ENCODE data around the gene PRKAR2A. TPM values are rescaled to one million over a fixed set of nuclear protein-coding genes. Genes with fewer than 3 reads are reported as not detected.
A peak's percentile ranks its signal among the peaks of the same experiment; 100 is the strongest.

Gene PRKAR2A
- polyA plus RNA-seq, 1 donor from 2014 or later, result 26.1 TPM

- no peaks in the 10 kb centered on the region for H3F3A ChIP-seq (ENCODE audit: insufficient read depth, low read length, poor library complexity, severe bottlenecking)
- H3K36me3 ChIP-seq (ENCODE audit: insufficient read depth, low read length), result no peaks in the 10 kb centered on the region
- H3K27me3 ChIP-seq (ENCODE audit: insufficient read depth, low read depth, low read length), result no peaks in the 10 kb centered on the region
- H3K9ac ChIP-seq (ENCODE audit: low read length), result peak overlapping the region; percentile 53
- H3K4me3 ChIP-seq (ENCODE audit: low read length), result peak overlapping the region; percentile 52
- peak overlapping the region; percentile 76 for H3K27ac ChIP-seq (ENCODE audit: low read length)
- no peaks in the 10 kb centered on the region for H4K20me1 ChIP-seq (ENCODE audit: insufficient read depth)
- H3K9me3 ChIP-seq (ENCODE audit: low read length), result no peaks in the 10 kb centered on the region
- H2AFZ ChIP-seq (ENCODE audit: low read depth, low read length), result no peak overlapping the region
- TF ChIP-seq MXI1 (conservative IDR thresholded peaks at IDR 0.05; ENCODE audit: poor library complexity, severe bottlenecking), result no peak
- TF ChIP-seq TAF1 (IDR thresholded peaks at IDR 0.05; ENCODE audit: low read depth), result no peak
- TF ChIP-seq RAD21 (conservative IDR thresholded peaks at IDR 0.05), result no peak
- TF ChIP-seq CTCF (IDR thresholded peaks at IDR 0.05; ENCODE audit: poor library complexity, severe bottlenecking), result no peak
- no peak for TF ChIP-seq SMC3 (conservative IDR thresholded peaks at IDR 0.05; ENCODE audit: poor library complexity)
- TF ChIP-seq POLR2AphosphoS5 (IDR thresholded peaks at IDR 0.05), result no peak
- no peak for TF ChIP-seq REST (IDR thresholded peaks at IDR 0.05; ENCODE audit: borderline replicate concordance)
- no peak for TF ChIP-seq EP300 (conservative IDR thresholded peaks at IDR 0.05; ENCODE audit: poor library complexity, severe bottlenecking)
- no peak for TF ChIP-seq EZH2 (IDR thresholded peaks at IDR 0.05; ENCODE audit: borderline replicate concordance, insufficient read depth, low read length, poor library complexity, severe bottlenecking)
- H3K9me2 ChIP-seq (ENCODE audit: insufficient read depth, low read length), result no peaks in the 10 kb centered on the region
- peak overlapping the region; percentile 68 for H3K4me2 ChIP-seq (ENCODE audit: low read length)
- H3K79me2 ChIP-seq (replicated peaks; ENCODE audit: insufficient read depth, low read length), result no peaks in the 10 kb centered on the region
These were observed 4.5 kb upstream of the PRKAR2A start for GRCh38 chr3:48852151-48852550.

- no peak for TF ChIP-seq TAF1 (IDR thresholded peaks at IDR 0.05; ENCODE audit: low read depth)
- TF ChIP-seq REST (IDR thresholded peaks at IDR 0.05; ENCODE audit: borderline replicate concordance), result peak; percentile 47
- no peak for TF ChIP-seq EZH2 (IDR thresholded peaks at IDR 0.05; ENCODE audit: borderline replicate concordance, insufficient read depth, low read length, poor library complexity, severe bottlenecking)
- no peak for TF ChIP-seq RAD21 (conservative IDR thresholded peaks at IDR 0.05)
- TF ChIP-seq SMC3 (conservative IDR thresholded peaks at IDR 0.05; ENCODE audit: poor library complexity), result peak; percentile 30
- TF ChIP-seq EP300 (conservative IDR thresholded peaks at IDR 0.05; ENCODE audit: poor library complexity, severe bottlenecking), result peak; percentile 53
- peak; percentile 38 for TF ChIP-seq MXI1 (conservative IDR thresholded peaks at IDR 0.05; ENCODE audit: poor library complexity, severe bottlenecking)
- no peak for TF ChIP-seq CTCF (IDR thresholded peaks at IDR 0.05; ENCODE audit: poor library complexity, severe bottlenecking)
- peak; percentile 53 for TF ChIP-seq POLR2AphosphoS5 (IDR thresholded peaks at IDR 0.05)
- no peaks in the 10 kb centered on the region for H4K20me1 ChIP-seq (ENCODE audit: insufficient read depth)
- H3K36me3 ChIP-seq (ENCODE audit: insufficient read depth, low read length), result no peaks in the 10 kb centered on the region
- H3F3A ChIP-seq (ENCODE audit: insufficient read depth, low read length, poor library complexity, severe bottlenecking), result no peaks in the 10 kb centered on the region
- H3K9ac ChIP-seq (ENCODE audit: low read length), result peak overlapping the region; percentile 53
- no peaks in the 10 kb centered on the region for H3K27me3 ChIP-seq (ENCODE audit: insufficient read depth, low read depth, low read length)
- peak overlapping the region; percentile 68 for H3K4me2 ChIP-seq (ENCODE audit: low read length)
- H3K9me2 ChIP-seq (ENCODE audit: insufficient read depth, low read length), result no peaks in the 10 kb centered on the region
- no peaks in the 10 kb centered on the region for H3K9me3 ChIP-seq (ENCODE audit: low read length)
- H3K79me2 ChIP-seq (replicated peaks; ENCODE audit: insufficient read depth, low read length), result peaks cover 2% of the 10 kb centered on the region
- peak overlapping the region; percentile 52 for H3K4me3 ChIP-seq (ENCODE audit: low read length)
- peak overlapping the region; percentile 10 for H2AFZ ChIP-seq (ENCODE audit: low read depth, low read length)
- peak overlapping the region; percentile 76 for H3K27ac ChIP-seq (ENCODE audit: low read length)
These were observed 3.7 kb upstream of the PRKAR2A start for GRCh38 chr3:48851407-48851806.
